ENCODE results near the gene TEK.

The TEK gene

DNA sequence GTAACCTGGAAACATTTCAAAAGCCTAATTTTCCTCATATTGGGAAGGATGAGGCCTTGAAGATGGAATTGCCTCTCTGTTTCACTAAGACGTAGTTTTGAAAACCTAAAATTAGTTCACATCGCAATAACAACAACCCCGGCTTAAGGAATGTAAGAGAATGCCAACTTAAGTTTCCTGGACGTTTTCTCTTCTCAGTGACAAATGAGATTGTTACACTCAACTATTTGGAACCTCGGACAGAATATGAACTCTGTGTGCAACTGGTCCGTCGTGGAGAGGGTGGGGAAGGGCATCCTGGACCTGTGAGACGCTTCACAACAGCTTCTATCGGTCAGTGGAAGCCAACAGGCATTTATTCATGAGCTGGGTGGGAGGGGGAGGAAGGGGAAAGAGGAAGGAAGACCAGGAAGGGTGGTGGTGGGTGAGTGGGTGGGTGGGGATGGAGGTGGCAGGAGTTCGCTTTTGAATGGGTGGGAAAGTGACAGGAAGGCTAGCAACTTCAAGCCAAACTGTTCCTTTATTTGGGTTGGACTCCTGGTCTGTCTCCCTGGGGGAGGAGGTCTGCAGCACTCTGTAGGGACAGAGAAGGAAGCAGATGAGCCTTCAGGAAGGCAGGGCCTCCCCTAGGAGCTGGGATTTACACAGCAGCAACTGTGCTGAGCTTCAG, 83.4 kb downstream of the TEK start:
- Histone ChIP-seq H3K4me2 (ENCODE audit: insufficient read depth, low read length) (no peak overlapping the region), H2AFZ (ENCODE audit: low read depth, low read length) (no peak overlapping the region), H3K4me3 (ENCODE audit: low read depth in 1 of 2, low read length in 2 of 2) (no peak overlapping the region), H4K20me1 (ENCODE audit: insufficient read depth, low read length) (no peaks in the 10 kb centered on the region), H3K9ac (ENCODE audit: low read depth, low read length) (no peak overlapping the region), H3K9me3 (ENCODE audit: insufficient read depth, low read length, severe bottlenecking) (no peaks in the 10 kb centered on the region), H3K79me2 (ENCODE audit: insufficient read depth, low read length) (no peaks in the 10 kb centered on the region), H3K27ac (ENCODE audit: low read length) (no peak overlapping the region), H3K4me1 (ENCODE audit: insufficient read depth, low read length) (no peaks in the 10 kb centered on the region), H3K36me3 (ENCODE audit: insufficient read depth, low read length) (no peaks in the 10 kb centered on the region), H3K27me3 (ENCODE audit: insufficient read depth, low read length, poor library complexity) (no peaks in the 10 kb centered on the region)
- DNase-seq (no peak), ATAC-seq (ENCODE audit: insufficient read depth, low read depth) (no peak)
- TF ChIP-seq, protein P1, sequence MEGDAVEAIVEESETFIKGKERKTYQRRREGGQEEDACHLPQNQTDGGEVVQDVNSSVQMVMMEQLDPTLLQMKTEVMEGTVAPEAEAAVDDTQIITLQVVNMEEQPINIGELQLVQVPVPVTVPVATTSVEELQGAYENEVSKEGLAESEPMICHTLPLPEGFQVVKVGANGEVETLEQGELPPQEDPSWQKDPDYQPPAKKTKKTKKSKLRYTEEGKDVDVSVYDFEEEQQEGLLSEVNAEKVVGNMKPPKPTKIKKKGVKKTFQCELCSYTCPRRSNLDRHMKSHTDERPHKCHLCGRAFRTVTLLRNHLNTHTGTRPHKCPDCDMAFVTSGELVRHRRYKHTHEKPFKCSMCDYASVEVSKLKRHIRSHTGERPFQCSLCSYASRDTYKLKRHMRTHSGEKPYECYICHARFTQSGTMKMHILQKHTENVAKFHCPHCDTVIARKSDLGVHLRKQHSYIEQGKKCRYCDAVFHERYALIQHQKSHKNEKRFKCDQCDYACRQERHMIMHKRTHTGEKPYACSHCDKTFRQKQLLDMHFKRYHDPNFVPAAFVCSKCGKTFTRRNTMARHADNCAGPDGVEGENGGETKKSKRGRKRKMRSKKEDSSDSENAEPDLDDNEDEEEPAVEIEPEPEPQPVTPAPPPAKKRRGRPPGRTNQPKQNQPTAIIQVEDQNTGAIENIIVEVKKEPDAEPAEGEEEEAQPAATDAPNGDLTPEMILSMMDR (IDR thresholded peaks at IDR 0.05; ENCODE audit: borderline replicate concordance, extremely low read depth, low read length, poor library complexity, severe bottlenecking): no peak

DNA sequence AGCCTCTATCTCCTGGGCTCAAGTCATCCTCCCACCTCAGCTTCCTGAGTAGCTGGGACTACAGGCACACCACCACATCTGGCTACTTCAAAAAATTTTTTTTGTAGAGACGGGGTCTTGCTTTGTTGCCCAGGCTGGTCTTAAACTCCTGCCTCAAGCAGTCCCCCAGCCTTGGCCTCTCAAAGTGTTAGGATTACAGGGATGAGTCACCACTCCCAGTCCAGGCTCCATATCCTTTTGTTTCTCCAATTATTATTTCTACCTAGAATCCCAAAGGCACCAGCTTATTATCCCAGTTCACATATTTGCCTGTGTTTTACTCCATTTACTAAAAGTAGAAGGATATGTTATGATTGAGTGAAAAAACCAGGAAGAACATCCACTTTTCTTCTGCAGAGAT, 84.9 kb downstream of the TEK start:
- no peak overlapping the region for H3K4me3 ChIP-seq (ENCODE audit: low read depth in 1 of 2, low read length in 2 of 2)
- H3K36me3 ChIP-seq (ENCODE audit: insufficient read depth, low read length): no peaks in the 10 kb centered on the region
- no peaks in the 10 kb centered on the region for H3K27me3 ChIP-seq (ENCODE audit: insufficient read depth, low read length, poor library complexity)
- ATAC-seq (ENCODE audit: insufficient read depth, low read depth): no peak
- H2AFZ ChIP-seq (ENCODE audit: low read depth, low read length): no peak overlapping the region
- H3K9ac ChIP-seq (ENCODE audit: low read depth, low read length): no peak overlapping the region
- H3K4me2 ChIP-seq (ENCODE audit: insufficient read depth, low read length): no peak overlapping the region
- H3K4me1 ChIP-seq (ENCODE audit: insufficient read depth, low read length): no peaks in the 10 kb centered on the region
- no peaks in the 10 kb centered on the region for H4K20me1 ChIP-seq (ENCODE audit: insufficient read depth, low read length)
- DNase-seq: no peak
- no peak overlapping the region for H3K27ac ChIP-seq (ENCODE audit: low read length)
- no peaks in the 10 kb centered on the region for H3K9me3 ChIP-seq (ENCODE audit: insufficient read depth, low read length, severe bottlenecking)
- TF ChIP-seq EZH2 (IDR thresholded peaks at IDR 0.05; ENCODE audit: borderline replicate concordance, low read depth, low read length, severe bottlenecking): no peak
- TF ChIP-seq, protein P1 (IDR thresholded peaks at IDR 0.05; ENCODE audit: borderline replicate concordance, extremely low read depth, low read length, poor library complexity, severe bottlenecking): no peak
- H3K79me2 ChIP-seq (ENCODE audit: insufficient read depth, low read length): no peaks in the 10 kb centered on the region

DNA sequence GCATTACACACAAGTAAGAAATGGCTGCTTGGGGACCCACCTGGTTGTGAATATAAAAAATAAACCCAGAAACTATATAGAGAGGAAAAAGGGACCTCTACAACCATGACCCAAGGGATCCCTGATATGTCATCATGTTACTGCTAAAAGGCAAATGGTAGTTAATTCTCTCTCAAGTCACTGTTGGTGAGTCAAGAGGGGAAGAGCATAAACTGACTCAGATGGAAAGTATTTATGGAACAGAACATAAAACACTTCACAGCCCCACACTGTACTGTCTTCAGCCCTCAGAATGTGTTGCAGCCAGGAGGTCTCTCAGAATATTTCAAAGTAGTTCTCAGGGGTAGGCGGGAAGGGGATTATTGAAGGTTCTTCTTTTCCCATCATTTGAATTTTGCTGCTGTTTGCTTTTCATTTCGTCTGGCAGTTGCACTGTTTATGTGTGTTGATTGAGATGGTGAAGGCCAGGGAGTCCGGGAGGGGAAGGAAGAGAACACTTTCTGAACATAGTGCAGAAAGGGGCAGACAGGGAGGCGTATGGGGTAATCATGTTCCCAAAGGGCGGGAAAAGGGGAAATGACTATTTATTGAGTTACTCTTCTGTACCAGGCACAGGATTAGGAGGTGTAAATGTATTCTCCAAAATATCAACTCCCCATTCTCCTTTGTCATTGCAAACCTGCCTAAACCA, 85.5 kb downstream of the TEK start:
- ATAC-seq (ENCODE audit: insufficient read depth, low read depth) (no peak), DNase-seq (no peak)
- H3K27ac ChIP-seq (ENCODE audit: low read length): no peak overlapping the region
- no peaks in the 10 kb centered on the region for H3K9me3 ChIP-seq (ENCODE audit: insufficient read depth, low read length, severe bottlenecking)
- H2AFZ ChIP-seq (ENCODE audit: low read depth, low read length): no peak overlapping the region
- H3K4me3 ChIP-seq (ENCODE audit: low read depth in 1 of 2, low read length in 2 of 2): no peak overlapping the region
- no peak for TF ChIP-seq EZH2 (IDR thresholded peaks at IDR 0.05; ENCODE audit: borderline replicate concordance, low read depth, low read length, severe bottlenecking)
- TF ChIP-seq, protein P1 (IDR thresholded peaks at IDR 0.05; ENCODE audit: borderline replicate concordance, extremely low read depth, low read length, poor library complexity, severe bottlenecking): no peak
- no peak overlapping the region for H3K4me2 ChIP-seq (ENCODE audit: insufficient read depth, low read length)
- no peaks in the 10 kb centered on the region for H3K79me2 ChIP-seq (ENCODE audit: insufficient read depth, low read length)
- H3K27me3 ChIP-seq (ENCODE audit: insufficient read depth, low read length, poor library complexity): no peaks in the 10 kb centered on the region
- no peaks in the 10 kb centered on the region for H4K20me1 ChIP-seq (ENCODE audit: insufficient read depth, low read length)
- H3K4me1 ChIP-seq (ENCODE audit: insufficient read depth, low read length): no peaks in the 10 kb centered on the region
- H3K9ac ChIP-seq (ENCODE audit: low read depth, low read length): no peak overlapping the region
- H3K36me3 ChIP-seq (ENCODE audit: insufficient read depth, low read length): no peaks in the 10 kb centered on the region

Data from DND-41 (cell line).